Fibroblast of pulmonary artery (primary cell): ENCODE results near the gene ANKLE1.

Experiments used
- DNase-seq: peaks from one replicate; pipeline ENCODE4 v3.0.0-alpha.2; 2010; ENCODE audit warnings: low read depth
- H3K4me3 ChIP-seq: replicated peaks from 2 replicates; pipeline ENCODE4 v1.5.1; 2011; ENCODE audit warnings: low read depth, mild to moderate bottlenecking, control low read depth, low read length, moderate library complexity
- TF ChIP-seq, protein P1 (sequence below): IDR thresholded peaks from 2 replicates; pipeline ENCODE4 v1.5.1; 2011; ENCODE audit warnings: mild to moderate bottlenecking, control low read depth, low read length, inconsistent platforms; ENCODE audit errors: missing control alignments

ANKLE1 gene

DNA sequence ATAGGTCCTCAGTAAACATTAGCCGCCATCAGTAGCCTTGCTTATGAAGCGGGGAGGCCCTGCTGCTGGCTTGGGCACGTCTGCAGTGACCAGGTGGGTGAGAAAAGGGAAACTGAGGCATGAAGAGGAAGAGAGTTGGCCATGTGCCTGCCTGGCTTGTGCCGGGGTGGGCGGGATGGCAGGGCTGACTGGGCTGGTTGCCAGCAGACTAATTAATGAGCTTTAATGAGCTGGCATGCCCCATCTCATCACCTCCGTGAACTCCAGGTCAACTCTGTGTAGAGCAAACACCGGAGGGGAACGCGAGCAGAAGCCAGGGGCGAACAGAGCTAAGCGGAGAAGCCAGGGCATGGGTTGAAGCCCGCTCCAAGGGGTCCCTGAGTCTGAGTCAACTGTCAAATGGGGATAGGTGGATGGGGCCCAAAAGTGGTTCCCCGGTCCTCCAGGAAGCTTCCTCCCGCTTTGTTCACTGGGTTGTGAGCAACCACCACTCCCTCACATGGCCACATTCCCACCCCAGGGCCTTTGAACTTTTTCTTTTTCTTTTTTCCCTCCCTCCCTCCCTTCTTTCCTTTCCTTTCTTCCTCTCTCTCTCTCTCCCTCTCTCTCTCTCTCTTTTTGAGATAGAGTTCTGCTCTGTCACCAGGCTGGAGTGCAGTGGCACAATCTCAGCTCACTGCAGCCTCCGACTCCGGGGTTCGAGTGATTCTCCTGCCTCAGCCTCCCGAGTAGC is 44.7 kb upstream of the ANKLE1 start:
- H3K4me3 ChIP-seq, result no peak overlapping the region
- TF ChIP-seq, protein P1, sequence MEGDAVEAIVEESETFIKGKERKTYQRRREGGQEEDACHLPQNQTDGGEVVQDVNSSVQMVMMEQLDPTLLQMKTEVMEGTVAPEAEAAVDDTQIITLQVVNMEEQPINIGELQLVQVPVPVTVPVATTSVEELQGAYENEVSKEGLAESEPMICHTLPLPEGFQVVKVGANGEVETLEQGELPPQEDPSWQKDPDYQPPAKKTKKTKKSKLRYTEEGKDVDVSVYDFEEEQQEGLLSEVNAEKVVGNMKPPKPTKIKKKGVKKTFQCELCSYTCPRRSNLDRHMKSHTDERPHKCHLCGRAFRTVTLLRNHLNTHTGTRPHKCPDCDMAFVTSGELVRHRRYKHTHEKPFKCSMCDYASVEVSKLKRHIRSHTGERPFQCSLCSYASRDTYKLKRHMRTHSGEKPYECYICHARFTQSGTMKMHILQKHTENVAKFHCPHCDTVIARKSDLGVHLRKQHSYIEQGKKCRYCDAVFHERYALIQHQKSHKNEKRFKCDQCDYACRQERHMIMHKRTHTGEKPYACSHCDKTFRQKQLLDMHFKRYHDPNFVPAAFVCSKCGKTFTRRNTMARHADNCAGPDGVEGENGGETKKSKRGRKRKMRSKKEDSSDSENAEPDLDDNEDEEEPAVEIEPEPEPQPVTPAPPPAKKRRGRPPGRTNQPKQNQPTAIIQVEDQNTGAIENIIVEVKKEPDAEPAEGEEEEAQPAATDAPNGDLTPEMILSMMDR, result no peak

DNA sequence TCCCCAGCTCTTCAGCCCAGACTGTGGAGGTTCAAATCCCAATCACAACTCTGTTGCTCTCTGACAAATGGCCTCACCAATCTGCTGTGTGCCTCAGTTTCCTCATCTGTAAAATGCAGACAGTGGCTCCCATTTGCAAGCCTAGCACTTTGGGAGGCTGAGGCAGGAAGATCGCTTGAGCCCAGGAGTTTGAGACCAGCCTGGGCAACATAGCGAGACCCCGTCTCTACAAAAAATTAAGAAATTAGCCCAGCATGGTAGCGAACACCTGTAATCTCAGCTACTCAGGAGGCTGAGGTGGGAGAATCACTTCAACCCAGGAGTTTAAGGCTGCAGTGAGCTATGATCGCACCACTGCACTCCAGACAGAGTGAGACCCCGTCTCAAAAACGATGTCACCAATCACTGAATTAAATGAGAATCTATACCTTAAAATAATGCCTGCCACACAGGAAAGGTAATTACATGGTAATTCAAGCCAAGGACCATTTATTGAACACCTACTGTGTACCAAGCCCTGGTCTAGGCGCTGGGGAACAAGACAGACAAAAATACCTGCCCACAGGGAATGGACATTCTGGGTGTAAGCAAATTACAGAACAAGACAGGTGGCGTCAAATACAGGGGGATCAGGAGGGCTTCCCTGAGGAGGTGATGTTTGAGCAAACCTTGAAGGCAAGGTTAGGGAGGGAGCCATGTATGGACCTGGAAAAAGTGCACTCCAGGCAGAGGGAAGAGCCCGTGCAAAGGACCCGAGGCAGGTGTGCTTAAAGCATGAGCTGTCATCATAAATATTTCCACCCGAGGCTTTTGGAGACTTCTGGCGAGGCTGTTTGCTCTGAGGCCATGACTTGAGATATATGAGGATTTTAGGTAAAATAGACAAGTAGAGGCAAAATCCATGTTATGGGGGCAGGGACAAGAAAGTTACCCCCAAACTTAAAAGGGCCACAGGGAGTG is 43.7 kb upstream of the ANKLE1 start:
- H3K4me3 ChIP-seq, result no peak overlapping the region
- TF ChIP-seq, protein P1, result no peak
- no peak for DNase-seq

More for the DNA sequence above, 44.7 kb upstream of the ANKLE1 start:
- DNase-seq, result no peak

DNA sequence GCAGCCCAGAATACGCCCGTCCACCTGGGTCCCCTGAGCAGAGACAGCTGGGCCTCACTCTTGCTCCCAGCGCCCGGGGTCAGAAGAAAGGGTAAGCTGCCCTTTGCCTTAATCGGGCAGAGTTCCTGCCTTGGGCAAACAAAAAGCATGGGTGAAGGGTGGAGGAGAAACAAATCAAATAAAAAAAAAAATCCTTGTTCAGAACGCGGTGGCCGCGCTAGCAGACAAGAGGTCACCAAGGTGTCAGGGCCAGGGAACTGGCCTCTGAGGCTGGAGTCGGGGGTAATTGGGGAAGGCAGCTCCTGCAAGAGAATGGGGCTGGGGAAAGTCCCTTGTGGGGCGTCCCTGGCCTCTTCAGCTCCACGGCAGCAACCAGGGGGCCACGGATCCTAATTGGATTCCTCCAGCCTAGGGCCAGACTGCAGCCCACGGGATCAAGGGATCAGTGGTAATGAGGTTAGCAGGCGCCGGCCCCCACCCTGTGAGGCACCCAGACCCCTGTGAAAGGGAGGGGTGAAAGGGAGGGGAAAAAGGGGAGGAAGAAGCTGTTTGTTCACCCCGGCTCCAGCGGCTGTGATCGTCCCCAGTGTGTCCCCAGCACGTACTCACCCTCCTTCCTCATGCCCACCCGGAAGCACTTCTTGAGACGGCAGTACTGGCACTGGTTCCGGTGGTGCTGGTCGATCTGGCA is 41.5 kb upstream of the ANKLE1 start:
- no peak overlapping the region for H3K4me3 ChIP-seq
- TF ChIP-seq, protein P1, result no peak
- no peak for DNase-seq

DNA sequence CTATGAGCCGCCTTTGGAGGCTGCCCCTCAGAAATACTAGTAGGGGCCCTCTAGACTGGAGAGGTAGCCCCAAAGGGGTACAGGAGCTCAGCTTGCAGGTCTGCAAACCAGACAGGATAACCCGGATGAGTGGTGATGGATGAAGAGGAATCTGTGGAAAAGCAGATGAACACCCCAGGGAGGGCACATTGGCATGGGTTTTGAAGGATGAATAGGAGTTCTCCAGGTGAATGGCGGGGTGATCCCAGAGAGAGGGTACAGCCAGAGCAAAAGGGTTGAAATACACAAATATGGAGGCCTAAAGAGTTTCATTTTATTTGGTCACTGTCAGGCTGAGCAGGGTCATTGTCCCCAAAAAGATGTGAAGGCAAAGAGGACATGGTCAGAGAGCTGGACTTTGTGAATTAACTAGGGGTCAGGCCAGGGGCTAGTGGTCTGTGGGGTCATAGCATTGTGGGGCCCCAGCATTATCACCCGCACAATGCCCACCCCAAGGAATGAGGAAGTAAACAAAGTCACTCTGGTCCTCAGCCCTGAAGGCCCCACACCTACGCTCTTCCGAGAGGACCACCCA is 40.8 kb upstream of the ANKLE1 start:
- DNase-seq, result no peak
- TF ChIP-seq, protein P1, result no peak
- H3K4me3 ChIP-seq, result no peak overlapping the region

DNA sequence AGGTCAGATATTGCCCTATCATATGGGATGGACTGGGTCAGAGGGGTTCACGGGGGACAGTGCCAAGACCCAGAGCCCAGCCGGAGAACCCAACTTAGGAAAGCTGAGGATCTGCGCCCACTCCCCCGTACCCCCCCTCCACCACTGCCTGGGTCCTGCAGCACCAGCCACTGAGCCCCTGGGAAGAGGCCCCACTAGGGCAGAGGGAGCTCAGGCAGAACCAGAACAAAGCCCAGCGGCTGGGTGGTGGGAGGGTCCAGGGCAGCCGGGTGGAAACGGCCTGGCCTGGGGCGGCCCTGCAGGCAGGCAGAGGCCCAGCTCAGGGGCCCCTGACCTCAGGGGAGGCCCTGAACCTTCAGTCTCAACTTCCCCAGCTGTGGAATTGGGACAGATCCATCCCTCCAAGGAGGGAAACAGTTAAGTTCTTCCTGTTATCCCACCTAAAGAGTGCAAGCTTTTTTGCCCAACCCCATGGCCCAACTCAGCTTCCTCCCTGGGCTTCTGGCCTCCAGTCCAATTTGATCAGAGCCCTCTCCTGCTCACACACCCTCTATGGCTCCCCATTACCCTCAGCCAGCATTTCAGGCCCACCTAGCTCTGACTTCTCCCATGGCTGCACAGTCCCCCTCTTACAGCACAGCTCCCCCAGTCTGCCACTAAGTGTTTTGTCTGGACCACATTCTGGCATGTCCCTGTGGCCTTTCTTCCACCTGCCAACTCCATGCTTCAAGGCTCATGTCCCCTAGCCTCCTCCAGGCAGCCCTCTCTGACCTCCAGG is 39.1 kb upstream of the ANKLE1 start:
- peak overlapping the region; percentile 89 for H3K4me3 ChIP-seq
- TF ChIP-seq, protein P1, result no peak
- DNase-seq, result no peak

DNA sequence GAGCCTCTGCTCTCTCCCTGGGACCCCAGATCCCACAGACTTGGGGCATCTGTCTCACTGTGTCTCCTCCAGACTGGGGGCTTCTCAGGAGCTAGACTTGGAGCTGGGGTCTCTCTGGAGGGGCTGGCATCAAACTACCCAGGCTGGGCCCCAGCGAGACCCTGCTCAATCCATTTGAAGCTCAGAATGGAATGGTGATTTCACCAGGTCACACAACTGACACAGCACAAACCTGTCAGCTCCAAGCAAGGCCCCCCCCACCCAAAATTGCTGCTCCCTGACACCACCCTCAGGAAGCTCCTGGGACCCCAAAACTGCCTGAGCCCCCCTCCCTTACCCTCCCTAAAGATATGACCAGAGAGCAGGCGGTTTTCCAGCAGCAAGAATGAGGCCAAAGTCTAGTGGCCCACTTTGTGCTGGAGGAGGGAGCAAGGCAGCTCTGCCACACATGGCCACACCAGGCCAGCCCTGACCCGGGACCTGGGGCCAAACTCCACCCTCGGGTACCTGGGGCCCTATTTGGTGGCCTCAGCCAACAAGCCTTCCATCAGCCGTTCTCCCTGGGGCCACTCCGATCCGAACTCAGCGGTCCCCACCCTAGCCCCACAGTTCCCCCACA is 38.4 kb upstream of the ANKLE1 start:
- H3K4me3 ChIP-seq, result peak overlapping the region; percentile 89
- TF ChIP-seq, protein P1, result no peak
- DNase-seq, result no peak
